NCI-H146 treated with DMSO at 0.1 percent for 48 hours (cell line): ENCODE data around the gene CDKN2C.

Experiments
- DNase-seq: peaks from one replicate; lab custom pipeline; 2025; ENCODE audit not compliant: unreplicated experiment; lab: John Stamatoyannopoulos, UW

The CDKN2C gene

DNA sequence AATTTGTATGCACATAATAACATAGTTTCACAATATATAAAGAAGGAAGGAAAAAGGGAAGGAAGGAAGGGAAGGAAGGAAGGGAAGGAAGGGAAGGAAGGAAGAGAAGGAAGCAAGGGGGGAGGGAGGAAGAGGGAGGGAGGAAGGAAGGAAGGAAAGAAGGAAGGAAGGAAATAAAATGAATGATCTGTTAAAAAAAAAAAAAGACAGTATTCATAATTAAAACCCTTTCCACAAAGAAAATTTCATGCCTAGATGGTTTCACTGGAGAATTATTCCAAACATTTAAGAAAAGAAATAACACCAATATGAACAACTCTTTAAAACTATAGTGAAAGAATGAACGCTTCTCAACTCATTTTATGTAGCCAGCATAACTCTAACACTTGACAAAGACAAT is 44.8 kb downstream of the CDKN2C start:
- no peak for DNase-seq

DNA sequence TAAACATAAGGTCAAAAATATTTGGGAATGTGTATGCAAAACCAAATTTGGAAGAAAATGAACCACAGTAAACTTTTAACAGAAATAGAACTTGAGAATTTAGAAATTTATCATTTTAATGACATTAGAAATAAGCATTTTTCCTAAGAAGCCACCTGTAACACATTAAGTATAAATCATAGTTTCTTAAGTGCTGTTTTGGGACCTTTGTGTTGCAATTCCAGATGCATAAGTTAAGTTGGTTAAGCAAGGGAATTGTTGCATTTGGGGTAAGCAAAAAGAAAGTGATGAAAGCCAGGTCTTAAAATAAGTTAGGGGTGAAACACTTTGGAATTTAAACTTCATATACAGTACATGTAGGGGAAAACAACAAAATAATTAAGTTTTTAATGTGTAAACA is 49.8 kb downstream of the CDKN2C start:
- DNase-seq: no peak
